Aorta (tissue), 5 donors: ENCODE measurements around the gene HEATR5A. TPM values are rescaled to one million over a fixed set of nuclear protein-coding genes. Genes with fewer than 3 reads are reported as not detected.

Source experiments
- ATAC-seq: fragments of 200-7000 bp; cut with Tn5 transposase; one replicate; pipeline ENCODE4 v1.9.1; 2022; ENCODE audit warnings: moderate library complexity; ENCODE audit not compliant: low FRiP score
- DNase-seq, 2 donors: peaks; one replicate each; pipeline ENCODE4 v3.0.0-alpha.2; 2020
- H3K27ac ChIP-seq, 2 donors: one replicate each; pipeline ENCODE4 v1.5.1; 2013; ENCODE audit warnings: low read length in 2 of 2, mild to moderate bottlenecking in 2 of 2, moderate library complexity in 2 of 2, control low read depth in 1 of 2, inconsistent platforms in 1 of 2, low read depth in 1 of 2
- H3K27me3 ChIP-seq, 2 donors: one replicate each; pipeline ENCODE4 v1.6.1; 2013; ENCODE audit warnings: control low read depth in 1 of 2, low read length in 1 of 2, mild to moderate bottlenecking in 1 of 2, moderate library complexity in 1 of 2; ENCODE audit not compliant: insufficient read depth in 2 of 2, control insufficient read depth in 1 of 2
- H3K36me3 ChIP-seq, 2 donors: one replicate each; pipeline ENCODE4 v1.6.1; 2013; ENCODE audit warnings: control low read depth in 1 of 2, low read length in 1 of 2, mild to moderate bottlenecking in 1 of 2; ENCODE audit not compliant: insufficient read depth in 2 of 2, control insufficient read depth in 1 of 2
- H3K4me1 ChIP-seq, 2 donors: one replicate each; pipeline ENCODE4 v1.6.1; 2013; ENCODE audit warnings: low read length in 2 of 2, control low read depth in 1 of 2, mild to moderate bottlenecking in 1 of 2, moderate library complexity in 1 of 2; ENCODE audit not compliant: insufficient read depth in 2 of 2, control insufficient read depth in 1 of 2
- H3K4me3 ChIP-seq, 2 donors: one replicate each; pipeline ENCODE4 v1.5.1; 2013; ENCODE audit warnings: low read length in 2 of 2, control low read depth in 1 of 2, mild to moderate bottlenecking in 1 of 2
- H3K9me3 ChIP-seq: one replicate; pipeline ENCODE4 v1.6.1; 2013; ENCODE audit warnings: mild to moderate bottlenecking, low read length; ENCODE audit not compliant: control insufficient read depth
- WGBS, 2 donors: extraction: QIAGEN DNeasy Blood & Tissue Kit; methylation state at CpG; one replicate each; pipeline ENCODE4 v1.1.7; 2013; 5-methylcytosine and 5-hydroxymethylcytosine counted together
- intact Hi-C, 2 donors: fragments of 100-400 bp; cut with DNase I; formaldehyde crosslinking; loops; one replicate each; pipeline versions ENCODE4 v1.14.2 to v1.15.0; 2022
- polyA plus RNA-seq, 2 donors: library from polyadenylated mRNA; stranded (reverse); fragments of 200-250 nt; gene quantifications; one replicate each; pipeline ENCODE4 v1.2.3, GENCODE V29; 2013
- total RNA-seq, 2 donors: library from RNA; stranded (reverse); fragmentation: NEBNext Ultra II Directional; extraction: Animal tissue kit (Norgen Biotek cat#: 25700); gene quantifications; one replicate each; pipeline ENCODE4 v1.2.1, GENCODE V29; 2021
- donor health status: healthy with polysubstance abuse.
- donor health status: Bipolar disorder and iron deficiency.
- donor health status: DM: no; HTN: no; CAD: no.
- donor health status: DM: no; HTN: no; CAD: no.
- donor health status: DM: yes; HTN: yes; CAD: no.

HEATR5A gene
- total and polyA plus RNA-seq, 4 donors, result 7.5 to 53.0 (median 25.3) TPM

DNA sequence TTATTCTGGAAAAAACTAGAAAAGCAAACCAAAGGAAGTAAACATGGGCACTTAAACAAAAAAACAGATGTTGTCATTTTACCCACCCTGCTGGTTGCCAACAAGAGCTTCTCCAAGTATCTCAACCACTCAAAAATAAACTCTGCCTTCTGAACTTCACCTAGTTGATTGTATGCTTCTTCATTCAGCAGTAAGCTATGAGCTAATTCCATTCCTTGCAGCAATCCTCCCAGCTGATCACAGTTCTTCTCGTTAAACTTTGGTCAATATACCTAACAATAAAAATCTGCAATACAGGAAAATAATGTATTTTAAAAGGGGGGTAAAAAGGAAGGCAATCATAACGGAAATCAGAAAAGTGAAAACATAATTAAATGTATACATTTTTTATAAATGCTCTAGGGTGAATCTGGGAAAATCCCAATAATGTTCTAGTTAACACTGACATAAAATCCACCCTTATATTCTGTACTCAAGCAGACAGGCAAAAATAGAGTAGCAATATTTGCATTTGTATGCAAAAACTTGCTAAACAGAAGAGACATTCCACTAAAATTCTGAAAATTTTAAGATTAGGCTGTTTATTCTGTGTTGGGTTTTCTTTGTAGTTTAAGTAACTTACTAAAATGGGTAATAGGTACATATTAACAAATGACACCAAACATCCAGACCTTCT is 17.4 kb downstream of the HEATR5A start:
- H3K27me3 ChIP-seq, result no peaks in the 10 kb centered on the region
- no peak overlapping the region for H3K4me3 ChIP-seq
- peaks cover 2 to 4% of the 10 kb centered on the region in 2 donors for H3K36me3 ChIP-seq
- no peak for ATAC-seq
- DNase-seq, result no peak
- peaks cover 0 to 1% of the 10 kb centered on the region in 2 donors for H3K4me1 ChIP-seq
- no peaks in the 10 kb centered on the region for H3K9me3 ChIP-seq
- intact Hi-C loops, result loop anchor here in 1 of 2 donors (10.0 kb wide), 1 partner anchor 52 kb away; the partner anchor contains the start of gene DTD2
- WGBS, 2 donors, result 66 to 75% methylated on average over 2 of the region's 2 CpGs
- no peak overlapping the region for H3K27ac ChIP-seq

DNA sequence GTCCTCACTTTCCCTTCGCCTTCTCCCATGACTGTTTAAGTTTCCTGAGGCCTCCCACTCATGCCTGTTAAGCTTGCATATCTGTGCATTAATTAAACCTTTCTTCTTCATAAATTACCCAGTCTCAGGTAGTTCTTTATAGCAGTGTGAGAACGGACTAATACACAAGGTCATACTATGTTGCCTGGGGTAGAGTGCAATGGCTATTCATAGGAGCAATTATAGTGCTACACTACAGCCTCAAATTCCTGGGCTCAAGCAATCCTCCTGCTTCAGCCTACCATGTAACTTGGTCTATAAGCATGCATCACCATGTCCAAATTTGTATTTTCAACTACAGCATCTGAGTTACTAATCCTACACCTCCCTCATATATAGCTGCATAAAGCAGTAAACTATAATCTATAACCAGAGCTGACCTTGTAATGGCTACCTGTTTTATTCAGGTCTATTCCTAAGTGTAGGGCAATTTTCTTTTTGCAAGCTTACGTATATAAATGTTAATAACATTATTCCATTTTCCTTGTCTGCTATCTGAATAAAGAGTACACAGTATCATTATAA is 18.9 kb downstream of the HEATR5A start:
- Histone ChIP-seq H3K27me3 (no peaks in the 10 kb centered on the region), H3K27ac (no peak overlapping the region), H3K9me3 (no peaks in the 10 kb centered on the region), H3K4me3 (no peak overlapping the region), H3K4me1 (peaks cover 0 to 1% of the 10 kb centered on the region in 2 donors), H3K36me3 (peaks cover 2 to 4% of the 10 kb centered on the region in 2 donors)
- no peak for DNase-seq
- intact Hi-C loops, result loop anchor here in 1 of 2 donors (10.0 kb wide), 1 partner anchor 53 kb away; the partner anchor contains the start of gene DTD2
- ATAC-seq, result no peak
- 92 to 97% methylated on average over 3 of the region's 3 CpGs for WGBS, 2 donors

DNA sequence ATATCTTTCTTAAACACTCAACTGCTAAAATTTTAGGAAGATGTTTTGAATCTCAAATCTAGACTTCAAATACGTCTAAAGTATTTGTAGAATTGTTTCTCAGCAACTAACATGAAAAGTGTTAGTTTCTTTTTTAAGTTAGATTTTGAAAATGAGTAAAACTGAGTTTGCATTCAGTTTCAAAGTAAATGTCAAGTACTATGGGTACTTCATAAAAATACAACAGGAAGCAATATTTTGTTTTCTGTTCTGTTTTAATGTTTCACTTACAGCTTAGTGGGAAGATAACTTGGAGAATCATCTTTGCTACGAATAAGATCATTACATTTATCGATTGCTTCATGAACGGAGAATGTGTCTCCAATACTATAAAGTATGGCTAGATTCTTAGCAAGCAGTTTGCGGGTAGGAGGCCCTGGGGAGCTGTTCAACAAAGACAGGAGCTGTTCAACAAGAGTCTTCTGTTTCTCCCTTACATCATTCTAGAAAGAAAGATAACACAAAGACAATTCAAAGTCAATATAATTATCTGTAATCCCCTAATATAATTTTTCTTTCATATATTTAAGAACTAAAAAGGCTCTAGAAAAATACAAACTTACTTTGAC is 20.2 kb downstream of the HEATR5A start:
- Histone ChIP-seq H3K4me1 (peaks cover 0 to 1% of the 10 kb centered on the region in 2 donors), H3K36me3 (peaks cover 2 to 4% of the 10 kb centered on the region in 2 donors), H3K4me3 (no peak overlapping the region), H3K27me3 (no peaks in the 10 kb centered on the region), H3K27ac (no peak overlapping the region), H3K9me3 (no peaks in the 10 kb centered on the region)
- 85 to 87% methylated on average over 5 of the region's 5 CpGs for WGBS, 2 donors
- ATAC-seq (no peak), DNase-seq (no peak)
- intact Hi-C loops, result loop anchor here in 1 of 2 donors (10.0 kb wide), 1 partner anchor 55 kb away; the partner anchor contains the start of gene DTD2

DNA sequence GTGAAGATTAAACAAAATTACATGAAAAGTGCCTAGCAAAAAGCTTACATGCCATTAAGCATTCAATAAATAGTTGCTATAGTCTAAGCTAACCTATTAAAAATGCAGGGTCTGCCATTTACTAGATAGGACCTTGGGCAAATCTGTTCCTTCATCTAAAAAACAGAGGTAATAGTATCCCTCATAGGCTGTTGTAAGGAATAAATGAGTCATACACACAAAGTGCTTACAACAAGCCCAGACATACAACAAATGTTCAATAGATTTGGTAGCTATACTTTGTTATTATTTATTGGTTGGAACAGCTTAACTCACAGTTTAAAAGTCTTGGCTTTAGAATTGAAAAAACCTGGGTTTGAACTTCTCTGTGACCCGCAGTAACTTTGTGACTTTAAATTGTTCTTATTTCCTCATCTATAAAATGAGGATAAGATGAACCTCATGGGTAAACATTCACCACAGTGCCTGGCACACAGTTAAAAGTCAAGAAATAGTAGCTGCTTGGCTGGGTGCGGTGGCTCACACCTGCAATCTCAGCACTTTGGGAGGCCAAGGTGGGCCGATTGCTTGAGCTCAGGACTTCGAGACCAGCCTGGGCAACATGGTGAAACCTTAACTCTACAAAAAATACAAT is 24.7 kb downstream of the HEATR5A start:
- no peak overlapping the region for H3K4me3 ChIP-seq
- H3K36me3 ChIP-seq, result peaks cover 2 to 6% of the 10 kb centered on the region in 2 donors
- ATAC-seq (no peak), DNase-seq (no peak)
- intact Hi-C loops, result no loop called here
- 96% methylated on average over 4 of the region's 4 CpGs for WGBS, 2 donors
- no peaks in the 10 kb centered on the region for H3K9me3 ChIP-seq
- no peaks in the 10 kb centered on the region for H3K27me3 ChIP-seq
- H3K4me1 ChIP-seq, result no peaks in the 10 kb centered on the region
- no peak overlapping the region for H3K27ac ChIP-seq

DNA sequence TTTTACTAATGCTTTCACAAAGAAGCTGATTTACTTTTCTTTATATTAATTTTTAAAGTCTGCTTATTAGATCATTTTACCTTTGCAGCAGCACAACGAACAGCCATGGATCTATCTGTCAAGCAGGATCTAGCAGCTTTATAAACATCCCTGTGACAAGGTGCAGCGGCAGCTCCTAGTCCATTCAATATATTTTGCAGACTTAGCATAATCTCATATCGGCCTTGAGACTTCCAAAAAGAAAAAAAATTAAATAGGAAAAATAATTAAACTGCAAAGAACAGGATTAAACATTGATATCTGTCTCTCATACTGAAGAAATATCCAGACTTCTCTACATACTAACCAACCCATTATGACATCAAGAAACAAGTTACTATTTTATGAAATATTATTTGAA is 25.2 kb downstream of the HEATR5A start:
- Histone ChIP-seq H3K36me3 (peaks cover 2 to 6% of the 10 kb centered on the region in 2 donors), H3K27ac (no peak overlapping the region), H3K9me3 (no peaks in the 10 kb centered on the region), H3K4me3 (no peak overlapping the region), H3K27me3 (no peaks in the 10 kb centered on the region), H3K4me1 (no peaks in the 10 kb centered on the region)
- 72 to 82% methylated on average over 3 of the region's 3 CpGs for WGBS, 2 donors
- ATAC-seq, result no peak
- intact Hi-C loops, result no loop called here
- no peak for DNase-seq

- no peaks in the 10 kb centered on the region for H3K4me1 ChIP-seq
- intact Hi-C loops, result no loop called here
- H3K4me3 ChIP-seq, result no peak overlapping the region
- no peak for ATAC-seq
- H3K27me3 ChIP-seq, result no peaks in the 10 kb centered on the region
- no peaks in the 10 kb centered on the region for H3K9me3 ChIP-seq
- H3K27ac ChIP-seq, result no peak overlapping the region
- peaks cover 0 to 6% of the 10 kb centered on the region in 2 donors for H3K36me3 ChIP-seq
- no peak for DNase-seq
Observed at GRCh38 chr14:31391977-31392503, 28.3 kb downstream of the HEATR5A start.

- H3K27me3 ChIP-seq, result no peaks in the 10 kb centered on the region
- DNase-seq (no peak), ATAC-seq (no peak)
- intact Hi-C loops, result no loop called here
- H3K4me3 ChIP-seq, result no peak overlapping the region
- WGBS, 2 donors, result 96% methylated on average over 3 of the region's 3 CpGs
- no peaks in the 10 kb centered on the region for H3K4me1 ChIP-seq
- no peak overlapping the region for H3K27ac ChIP-seq
- H3K36me3 ChIP-seq, result peaks cover 0 to 6% of the 10 kb centered on the region in 2 donors
- no peaks in the 10 kb centered on the region for H3K9me3 ChIP-seq
Observed at GRCh38 chr14:31391473-31391872, 28.9 kb downstream of the HEATR5A start.

DNA sequence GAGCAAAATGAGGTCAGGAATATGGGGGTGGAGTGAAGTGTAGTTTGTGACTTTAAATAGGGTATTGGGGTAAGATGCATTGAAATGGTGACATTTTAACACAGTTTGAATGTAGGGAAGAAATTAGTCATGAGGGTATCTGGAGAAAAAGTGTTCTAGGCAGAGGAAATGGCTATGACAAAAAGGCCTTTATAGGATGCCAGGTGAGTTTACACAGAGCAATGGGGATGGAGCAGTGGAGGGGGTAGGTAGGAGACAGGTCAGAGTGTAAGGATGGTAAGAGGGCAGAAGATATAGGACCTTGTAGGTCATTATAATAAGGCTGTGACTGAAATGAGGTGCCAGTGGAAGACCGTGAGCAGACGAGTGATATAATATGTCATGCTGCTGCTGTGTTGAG is 30.4 kb downstream of the HEATR5A start:
- no peak for DNase-seq
- Histone ChIP-seq H3K36me3 (peaks cover 0 to 6% of the 10 kb centered on the region in 2 donors), H3K27ac (no peak overlapping the region), H3K9me3 (no peaks in the 10 kb centered on the region), H3K4me3 (no peak overlapping the region), H3K27me3 (no peaks in the 10 kb centered on the region), H3K4me1 (no peaks in the 10 kb centered on the region)
- no peak for ATAC-seq
- 82% methylated on average over 2 of the region's 2 CpGs for WGBS, 2 donors
- intact Hi-C loops, result loop anchor here in 1 of 2 donors (2.0 kb wide), 1 partner anchor 61 kb away; no protein-coding TSS in a partner anchor
